Measurements from ENCODE around the gene KLF2.
"Not testable (repeated sequence)": the region's sequence is repeated elsewhere in the genome, so short reads cannot be mapped to it uniquely, and the experiment has no call there.

KLF2 gene

DNA sequence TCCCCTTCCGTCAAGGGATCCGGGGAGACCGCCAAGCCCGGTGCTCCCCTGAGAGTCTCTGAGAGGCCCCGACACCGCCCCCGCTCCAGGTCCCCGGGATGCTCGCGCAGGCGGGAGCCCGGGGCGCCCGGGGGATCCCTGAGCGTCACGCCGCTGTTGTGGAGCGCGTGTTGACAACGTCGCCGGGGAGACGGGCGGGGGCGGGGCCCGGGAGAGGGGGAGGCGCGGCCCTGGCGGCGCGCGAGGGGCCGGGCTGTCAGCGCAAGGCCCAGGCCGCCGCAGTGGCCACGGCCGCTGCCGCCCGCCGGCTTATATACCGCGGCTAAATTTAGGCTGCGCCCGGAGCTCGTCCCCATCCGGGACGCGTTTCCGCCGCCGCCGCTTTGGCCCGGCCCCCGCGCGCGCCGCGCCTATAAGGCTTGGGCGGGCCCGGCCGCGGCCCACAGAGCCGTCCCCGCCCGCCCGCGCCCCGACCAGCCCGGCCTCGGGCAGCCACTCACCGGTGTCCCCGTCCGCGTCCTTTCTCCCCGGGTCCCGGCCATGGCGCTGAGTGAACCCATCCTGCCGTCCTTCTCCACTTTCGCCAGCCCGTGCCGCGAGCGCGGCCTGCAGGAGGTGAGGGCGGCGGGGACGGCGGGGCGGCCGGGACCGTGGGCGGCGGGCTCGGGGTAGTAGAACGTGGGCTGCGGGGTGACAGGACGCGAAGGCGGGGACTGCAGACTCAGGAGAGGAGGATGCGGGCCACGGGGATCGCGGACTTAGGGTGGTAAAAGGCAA lies at the start of gene KLF2:
TSS of gene KLF2 (plus strand) at position 443 of the 777 bp plus-strand sequence. CDS start at position 541, 98 bp downstream.
- peak; percentile 74 for DNase-seq

- no peak for DNase-seq
These were observed 44.3 kb upstream of the KLF2 start for GRCh38 chr19:16280306-16280705.

- DNase-seq = no peak
These were observed 42.9 kb upstream of the KLF2 start for GRCh38 chr19:16281743-16282142.

DNA sequence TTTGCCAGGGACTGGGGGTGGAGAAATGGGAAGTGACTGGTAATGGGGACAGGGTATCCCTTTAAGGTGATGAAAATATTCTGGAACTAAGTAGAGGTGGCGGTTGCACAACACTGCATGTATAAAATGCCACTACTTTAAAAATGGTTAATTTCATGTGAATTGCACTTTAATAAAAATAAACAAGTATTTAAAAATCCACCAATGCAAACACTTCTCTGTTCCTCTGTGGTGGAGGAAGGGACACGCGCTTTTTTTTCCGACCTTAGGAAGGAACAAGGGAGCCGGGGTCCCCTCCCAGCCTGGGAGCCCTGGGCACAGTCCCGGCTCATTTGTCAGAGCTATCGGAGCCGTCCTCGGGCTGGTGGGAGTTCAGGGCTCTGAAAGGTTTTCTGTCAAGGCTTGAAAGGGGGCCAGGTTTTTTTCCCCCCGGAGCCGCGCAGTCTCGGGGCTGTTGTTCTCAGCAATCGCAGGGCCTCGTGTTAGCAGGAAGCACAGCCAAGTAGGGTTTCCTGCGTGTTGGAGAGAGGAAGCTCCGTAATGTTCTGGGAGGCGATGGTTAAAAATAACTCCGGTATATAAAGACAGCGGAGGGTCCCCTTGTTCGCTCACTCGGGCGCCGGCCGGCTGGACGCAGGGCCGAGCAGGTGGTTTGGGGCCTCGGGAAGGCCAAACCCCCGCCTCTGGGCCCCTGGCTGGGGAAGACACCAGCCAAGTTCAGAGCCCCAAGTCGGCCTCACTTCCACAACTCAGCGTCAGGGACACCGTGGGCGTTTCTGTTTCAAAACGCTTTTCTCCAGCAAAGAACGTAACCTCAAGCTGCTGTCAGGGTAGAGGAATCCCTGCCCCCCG lies 41.2 kb upstream of the KLF2 start:
- DNase-seq = no peak

- DNase-seq = no peak
These were observed 40.1 kb upstream of the KLF2 start for GRCh38 chr19:16284505-16284904.

DNA sequence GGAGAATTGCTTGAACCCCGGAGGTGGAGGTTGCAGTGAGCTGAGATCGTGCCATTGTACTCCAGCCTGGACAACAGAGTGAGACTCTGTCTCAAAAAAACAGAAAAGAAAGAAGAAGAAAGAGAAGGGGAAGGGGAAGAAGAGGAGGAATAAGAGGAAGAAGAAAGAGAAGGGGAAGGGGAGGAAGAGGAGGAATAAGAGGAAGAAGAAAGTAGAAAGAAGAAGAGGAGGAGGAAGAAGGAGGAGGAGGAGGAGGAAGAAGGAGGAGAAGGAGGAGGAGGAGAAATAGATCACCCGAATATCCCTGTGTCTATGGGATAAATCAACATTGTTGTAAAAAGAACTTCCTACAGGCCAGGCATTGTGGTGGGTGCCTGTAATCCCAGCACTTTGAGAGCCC lies 39.5 kb upstream of the KLF2 start:
- DNase-seq = not testable (repeated sequence)

DNA sequence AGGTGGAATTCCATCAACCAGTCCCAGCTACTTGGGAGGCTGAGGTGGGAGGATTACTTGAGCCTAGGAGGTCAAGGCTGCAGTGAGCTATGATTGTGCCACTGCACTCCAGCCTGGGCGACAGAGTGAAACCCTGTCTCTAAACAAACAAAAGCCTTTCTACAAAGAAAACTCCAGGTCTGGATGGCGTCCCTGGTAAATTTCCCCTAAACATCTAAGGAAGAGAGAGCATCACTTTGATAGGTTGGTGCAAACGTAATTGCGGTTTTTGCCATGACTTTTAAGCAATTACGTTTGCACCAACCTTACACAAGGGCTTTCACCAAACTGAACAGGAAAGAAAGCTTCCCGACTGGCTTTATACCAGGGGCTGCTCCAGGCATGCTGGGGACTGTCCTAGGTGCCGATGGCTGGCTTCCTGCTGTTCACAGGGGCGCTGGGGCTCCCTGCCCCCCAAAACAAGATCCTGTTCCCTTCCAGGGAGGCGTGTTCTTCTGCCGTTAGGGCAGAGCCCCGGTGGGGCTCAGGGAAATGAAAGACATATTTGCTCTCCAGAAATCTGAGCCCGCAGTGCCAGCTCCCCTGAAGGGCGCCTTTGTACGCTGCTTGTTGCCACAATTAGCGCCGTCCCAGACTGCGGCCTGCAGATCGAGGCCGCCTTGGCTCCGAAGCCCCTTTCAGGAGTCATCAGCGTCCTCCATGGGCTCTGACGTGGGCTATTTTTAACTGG lies 38.7 kb upstream of the KLF2 start:
- peak; percentile 56 for DNase-seq

- no peak for DNase-seq
These were observed 36.1 kb upstream of the KLF2 start for GRCh38 chr19:16288544-16288943.

DNA sequence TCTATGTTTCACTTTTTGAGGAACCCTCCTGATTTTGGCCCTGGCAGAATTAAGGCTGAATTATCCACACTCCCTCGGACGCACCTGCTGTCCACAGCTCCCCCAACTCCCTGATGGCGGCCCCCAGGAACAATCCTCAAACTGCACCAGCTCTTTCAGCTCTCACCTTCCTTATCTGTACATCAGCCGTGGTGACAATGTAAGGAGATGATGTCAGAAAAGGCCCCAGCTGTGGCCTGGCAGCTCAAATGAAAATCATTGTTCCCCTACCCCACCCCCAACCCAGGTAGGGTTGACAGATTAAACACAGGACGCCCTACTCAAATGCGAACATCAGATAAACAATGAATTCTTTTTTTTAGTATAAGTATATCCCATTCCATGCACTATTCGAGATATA lies 35.0 kb upstream of the KLF2 start:
- no peak for DNase-seq

- DNase-seq = no peak
These were observed 33.9 kb upstream of the KLF2 start for GRCh38 chr19:16290692-16291091.

DNA sequence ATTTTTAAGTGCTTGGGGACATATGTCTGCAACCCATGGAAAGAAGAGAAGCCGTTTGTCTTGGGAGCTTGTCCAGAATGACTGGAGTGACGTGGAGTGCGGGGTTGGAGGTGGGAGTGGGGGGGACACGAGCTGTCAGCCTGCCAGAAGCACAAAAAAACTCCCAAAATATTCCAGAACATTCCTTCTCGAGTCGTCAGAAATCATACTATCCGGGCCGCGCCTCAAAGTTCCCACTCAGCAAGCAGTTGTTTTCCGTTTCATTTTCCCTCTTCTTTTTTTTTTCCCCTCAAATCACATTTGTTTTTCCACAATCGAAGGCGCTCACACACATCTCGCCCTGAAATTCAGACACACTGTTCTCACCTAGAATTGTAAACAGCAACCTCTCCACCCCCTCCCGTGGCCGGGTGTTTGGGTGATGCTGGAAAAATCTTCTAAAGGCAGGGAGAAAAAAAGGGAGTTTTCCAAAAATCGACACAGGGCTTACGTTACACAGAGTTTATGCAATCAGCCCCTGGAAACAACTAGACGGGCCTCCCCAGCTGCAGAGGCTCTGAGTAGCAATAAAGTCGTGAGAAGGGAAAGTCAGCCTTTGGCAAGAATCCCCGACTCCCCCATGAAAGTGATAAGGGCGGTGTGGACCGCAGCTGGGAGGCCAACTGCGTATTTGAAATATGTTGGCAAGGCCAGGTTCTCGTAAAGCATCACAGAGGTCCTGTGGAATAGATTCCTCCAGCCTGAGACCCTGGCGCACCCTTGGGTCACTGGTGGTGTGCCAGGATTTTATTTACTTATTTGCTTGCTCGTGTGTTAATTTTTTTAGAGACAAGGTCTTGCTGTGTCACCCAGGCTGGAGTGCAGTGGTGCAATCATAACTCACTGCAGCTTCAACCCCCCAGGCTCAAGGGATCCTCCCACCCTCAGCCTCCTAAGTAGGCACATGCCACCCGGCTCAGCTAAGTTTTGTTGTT lies 31.2 kb upstream of the KLF2 start:
- no peak for DNase-seq

DNA sequence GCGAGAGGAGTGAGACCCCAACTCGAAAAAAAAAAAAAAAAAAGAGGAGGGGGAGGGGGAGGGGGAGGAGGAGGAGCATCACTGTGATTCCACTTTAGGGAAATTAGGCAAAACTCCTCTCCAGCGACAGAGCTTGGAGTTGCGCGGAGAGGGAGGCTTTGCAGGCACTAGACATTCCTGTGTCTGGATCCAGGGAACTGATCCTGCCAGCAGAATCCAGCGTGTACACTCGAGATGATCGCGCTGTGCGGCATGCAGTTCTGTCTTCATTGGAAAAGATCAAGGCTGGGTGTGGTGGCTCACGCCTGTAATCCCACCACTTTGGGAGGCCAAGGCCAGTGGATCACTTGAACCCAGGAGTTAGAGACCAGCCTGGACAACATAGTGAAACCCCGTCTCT lies 29.6 kb upstream of the KLF2 start:
- no peak for DNase-seq

DNA sequence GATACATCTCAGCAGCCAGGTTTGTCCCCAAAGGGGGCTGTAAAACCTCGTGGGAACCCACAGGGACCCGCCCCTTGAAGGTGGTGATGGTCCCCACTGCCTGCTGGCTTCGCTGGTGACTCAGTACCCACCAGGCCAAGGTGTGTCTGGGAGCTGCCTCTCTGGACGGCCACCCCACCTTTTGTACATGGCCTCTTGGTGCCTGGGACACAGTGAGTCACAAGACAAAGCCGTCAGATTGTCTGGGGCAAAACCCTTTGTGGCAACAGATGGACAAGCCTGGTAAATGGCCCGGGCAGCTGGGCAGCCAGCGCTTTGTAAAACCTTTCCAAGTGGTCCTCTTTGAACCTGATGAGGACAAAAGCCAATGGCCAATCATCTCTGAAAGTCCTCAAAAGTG lies 27.9 kb upstream of the KLF2 start:
- DNase-seq = no peak

DNA sequence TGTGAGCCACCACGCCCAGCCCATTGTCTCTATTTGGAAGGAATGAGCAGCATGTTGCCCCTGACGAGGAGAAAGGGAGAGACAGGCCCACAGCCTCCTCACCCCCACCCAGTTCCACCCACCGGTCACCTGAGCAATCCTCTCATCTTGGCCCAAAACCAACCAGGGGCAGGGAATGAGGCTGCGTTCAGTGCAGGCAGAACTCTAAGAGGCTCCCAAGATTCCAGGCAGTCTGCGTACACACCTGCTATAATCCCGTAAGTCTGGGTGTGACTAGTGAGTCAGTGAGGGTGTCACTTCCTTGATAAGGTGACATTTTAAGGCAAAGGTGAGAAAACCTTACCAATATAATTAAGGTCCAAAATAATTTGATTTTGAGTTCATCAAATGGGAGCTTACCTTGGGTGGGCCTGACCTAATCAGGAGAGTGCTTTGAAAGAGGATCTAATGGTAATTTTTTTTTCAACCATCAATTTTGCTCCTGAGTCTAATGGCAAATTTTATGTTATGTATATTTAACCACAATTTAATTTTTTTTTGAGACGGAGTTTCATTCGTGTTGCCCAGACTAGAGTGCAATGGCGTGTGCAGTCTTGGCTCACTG lies 26.9 kb upstream of the KLF2 start:
- DNase-seq = no peak

- DNase-seq = no peak
These were observed 26.3 kb upstream of the KLF2 start for GRCh38 chr19:16298334-16298733.

DNA sequence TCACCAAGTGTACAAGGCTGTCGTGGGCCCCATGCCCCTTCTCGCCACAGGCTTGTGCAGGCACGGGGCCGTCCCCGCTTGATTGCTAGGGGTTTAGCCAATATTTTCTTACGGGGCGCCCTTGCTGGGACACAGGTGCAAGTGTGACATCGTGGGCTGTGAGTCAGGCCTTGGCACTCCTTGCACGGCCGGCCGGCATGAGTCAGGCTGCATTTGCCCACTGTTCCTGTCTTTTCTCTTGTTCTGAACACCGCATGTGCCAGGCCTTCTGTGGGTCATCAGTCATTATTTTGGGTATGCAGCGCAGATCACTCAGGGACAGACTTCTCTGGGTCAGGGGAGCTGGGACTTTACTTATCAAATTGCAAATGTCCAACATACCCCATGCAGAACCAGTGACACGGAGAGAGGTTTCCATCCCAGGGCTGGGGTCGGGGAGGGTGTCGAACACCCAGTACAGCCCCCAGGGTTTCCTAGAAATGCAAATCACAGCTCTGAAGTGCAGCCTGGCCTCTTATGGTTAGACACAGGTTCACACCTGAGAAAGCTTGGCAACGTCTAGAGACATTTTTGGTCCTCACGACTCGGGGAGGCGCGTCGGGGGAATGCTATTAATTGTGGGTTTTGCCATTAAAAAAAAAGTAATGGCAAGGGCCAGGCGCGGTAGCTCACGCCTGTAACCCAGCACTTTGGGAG lies 22.5 kb upstream of the KLF2 start:
- no peak for DNase-seq

GRCh38 chr19:16303755-16304154 lies 20.9 kb upstream of the KLF2 start:
- no peak for DNase-seq

DNA sequence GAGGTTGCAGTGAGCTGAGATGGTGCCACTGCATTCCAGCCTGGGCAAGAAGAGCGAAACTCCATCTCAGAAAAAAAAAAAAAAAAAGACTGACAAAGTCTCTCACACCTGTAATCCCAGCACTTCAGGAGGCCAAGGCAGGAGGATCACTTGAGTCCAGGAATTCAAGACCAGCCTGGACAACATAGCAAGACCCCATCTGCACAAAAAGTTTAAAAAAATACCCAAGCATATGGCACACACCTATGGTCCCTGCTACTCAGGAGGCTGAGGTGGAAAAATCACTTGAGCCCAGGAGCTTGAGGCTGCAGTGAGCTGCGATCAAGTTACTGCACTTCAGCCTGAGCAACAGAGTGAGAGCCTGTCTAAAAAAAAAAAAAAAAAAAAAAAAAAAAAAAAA lies 20.1 kb upstream of the KLF2 start:
- not testable (repeated sequence) for DNase-seq

- not testable (repeated sequence) for DNase-seq
These were observed 19.6 kb upstream of the KLF2 start for GRCh38 chr19:16305060-16305459.

DNA sequence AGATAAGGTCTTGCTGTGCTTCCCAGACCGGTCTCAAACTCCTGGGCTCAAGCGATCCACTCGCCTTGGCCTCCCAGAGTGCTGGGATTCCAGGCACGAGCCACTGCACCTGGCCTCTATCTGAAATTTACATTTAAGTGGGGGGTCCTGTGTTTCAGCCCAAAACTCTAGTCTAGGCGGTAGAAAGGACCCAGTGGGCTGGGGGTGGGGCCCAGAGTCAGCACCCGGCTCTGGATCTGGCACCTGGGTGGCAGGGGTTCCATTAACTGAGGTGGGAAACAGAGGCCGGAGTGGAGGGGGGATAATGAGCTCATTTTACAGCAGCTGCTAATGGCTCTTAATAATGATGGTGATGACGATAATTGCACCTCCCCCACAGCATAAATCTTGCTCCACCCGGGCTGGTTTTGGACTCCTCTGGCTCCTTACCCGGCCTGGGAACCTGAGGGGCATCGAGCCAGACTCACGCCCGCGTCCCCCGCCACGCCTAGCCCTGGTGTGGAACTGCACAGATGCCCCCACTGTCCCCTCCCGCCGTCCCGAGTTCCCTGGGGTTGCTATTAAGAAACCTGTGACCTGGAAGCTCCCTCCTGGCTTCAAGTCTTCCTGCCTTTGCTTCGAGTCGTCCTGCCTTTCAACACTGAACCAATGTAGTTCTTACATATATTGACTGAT lies 17.8 kb upstream of the KLF2 start:
- no peak for DNase-seq

DNA sequence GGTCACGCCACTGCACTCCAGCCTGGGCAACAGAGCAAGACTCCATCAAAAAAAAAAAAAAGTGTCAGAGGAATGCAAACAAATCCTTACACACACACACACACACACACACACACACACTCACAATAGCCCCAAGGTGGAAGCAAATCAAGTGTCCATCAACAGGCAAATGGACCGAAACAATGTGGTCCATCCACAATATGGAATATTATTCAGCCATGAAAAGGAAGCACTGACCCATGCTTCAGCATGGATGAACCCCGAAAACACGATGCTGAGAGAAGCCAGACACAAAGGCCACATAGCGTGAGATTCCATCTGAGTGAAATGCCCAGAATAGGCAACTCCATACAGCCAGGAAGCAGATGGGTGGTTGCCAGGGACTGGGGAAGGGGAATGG lies 16.5 kb upstream of the KLF2 start:
- no peak for DNase-seq
